GM18861 (cell line): ENCODE measurements around the gene DLL1.
"Not testable (repeated sequence)": the region's sequence is repeated elsewhere in the genome, so short reads cannot be mapped to it uniquely, and the experiment has no call there.

Experiments
- ATAC-seq: cut with Tn5 transposase; IDR thresholded peaks from one replicate; pipeline ENCODE4 v1.9.1; 2021; ENCODE audit not compliant: unreplicated experiment

Gene DLL1

DNA sequence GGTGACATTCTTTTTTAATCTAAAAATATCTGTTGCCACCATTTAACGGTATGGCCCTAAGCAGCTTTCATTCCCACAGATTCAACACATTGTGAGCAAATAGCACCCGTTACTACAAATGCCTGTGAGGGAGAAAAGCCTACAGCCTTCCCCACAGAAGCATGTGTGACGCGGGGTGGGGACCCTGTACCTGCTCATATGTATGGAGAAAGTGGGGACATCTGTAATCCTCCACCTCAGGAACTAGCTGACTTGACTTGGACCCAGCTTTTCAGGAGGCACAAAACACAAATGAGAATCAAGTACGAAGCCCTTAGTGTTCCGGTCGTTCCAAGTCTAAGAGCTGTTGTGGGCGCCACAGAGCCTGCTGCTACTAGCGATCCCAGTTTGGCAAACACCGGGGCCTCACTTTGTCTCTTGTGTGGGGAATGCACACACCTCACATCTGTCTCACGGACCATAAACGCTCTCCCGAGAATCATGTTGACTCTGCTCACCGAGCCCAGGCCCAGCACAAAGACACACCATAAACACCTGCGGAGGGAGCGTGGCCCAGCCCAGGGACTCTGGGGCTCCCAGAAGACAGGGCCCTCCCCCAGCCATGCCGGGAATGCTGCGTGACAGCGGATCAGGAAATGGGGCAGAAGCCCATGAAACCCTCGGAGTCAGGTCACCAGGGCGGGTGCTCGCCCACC, 21.6 kb downstream of the DLL1 start:
- no peak for ATAC-seq

DNA sequence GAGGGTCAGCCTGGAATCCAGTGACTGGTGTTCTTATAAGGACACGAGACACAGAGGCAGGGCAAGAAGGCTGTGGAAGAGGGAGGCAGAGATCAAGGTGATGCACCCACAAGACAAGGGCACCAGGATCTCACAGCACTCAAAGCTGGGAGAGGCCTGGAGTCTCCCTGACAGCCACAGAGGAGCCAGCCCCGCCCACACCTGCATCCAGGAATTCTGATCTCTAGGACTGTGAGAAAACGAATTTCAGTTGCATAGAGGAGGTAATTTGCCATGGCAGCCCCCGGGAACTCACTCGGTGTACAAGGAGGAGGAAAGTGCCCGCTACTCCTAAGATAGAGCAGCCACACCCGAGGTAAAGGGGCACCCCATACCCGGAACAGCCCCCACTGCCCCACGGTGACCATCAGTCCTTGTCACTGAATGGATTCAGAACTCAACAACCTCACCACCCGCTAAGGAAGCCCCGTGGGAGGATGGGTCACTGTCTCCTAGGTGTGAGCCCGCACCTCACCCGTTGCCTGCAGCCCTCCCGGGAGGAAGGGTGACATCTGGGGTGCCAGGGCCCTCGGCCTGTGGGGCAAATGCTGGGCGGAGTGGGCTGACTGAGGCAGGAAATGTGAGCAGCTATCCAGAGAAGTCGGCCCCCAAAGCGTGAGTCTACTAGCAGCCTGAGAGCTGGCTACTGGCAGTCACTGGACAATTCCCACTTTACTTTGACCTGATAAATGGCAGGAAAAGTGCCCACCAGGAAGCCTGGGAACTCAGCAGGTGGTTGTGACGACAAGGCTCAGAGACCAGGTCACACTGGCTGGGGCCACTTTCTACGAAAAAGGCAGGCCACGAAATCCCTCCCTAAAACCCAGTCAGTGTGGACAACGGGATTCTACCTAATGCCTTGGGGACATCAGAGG, 22.4 kb downstream of the DLL1 start:
- ATAC-seq = no peak

DNA sequence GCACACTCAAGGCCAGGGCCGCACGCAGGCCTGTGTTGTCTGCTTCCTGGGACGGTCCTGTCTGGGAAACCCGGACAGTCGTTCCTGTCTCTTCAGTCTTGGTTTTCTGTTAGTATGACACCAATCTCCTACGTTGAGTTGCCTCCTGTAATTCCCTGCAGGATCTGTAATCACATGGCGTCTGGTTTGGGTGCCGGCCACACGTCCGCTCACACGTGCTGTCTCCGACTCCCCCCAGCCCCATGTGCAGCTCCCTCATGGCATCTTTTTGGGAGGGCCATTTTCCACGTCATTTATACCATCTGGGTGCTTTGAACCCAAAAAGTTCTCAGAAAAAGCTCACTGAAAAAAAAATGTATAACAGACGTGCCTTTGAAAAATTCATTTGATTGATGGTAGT, 23.2 kb downstream of the DLL1 start:
- no peak for ATAC-seq

DNA sequence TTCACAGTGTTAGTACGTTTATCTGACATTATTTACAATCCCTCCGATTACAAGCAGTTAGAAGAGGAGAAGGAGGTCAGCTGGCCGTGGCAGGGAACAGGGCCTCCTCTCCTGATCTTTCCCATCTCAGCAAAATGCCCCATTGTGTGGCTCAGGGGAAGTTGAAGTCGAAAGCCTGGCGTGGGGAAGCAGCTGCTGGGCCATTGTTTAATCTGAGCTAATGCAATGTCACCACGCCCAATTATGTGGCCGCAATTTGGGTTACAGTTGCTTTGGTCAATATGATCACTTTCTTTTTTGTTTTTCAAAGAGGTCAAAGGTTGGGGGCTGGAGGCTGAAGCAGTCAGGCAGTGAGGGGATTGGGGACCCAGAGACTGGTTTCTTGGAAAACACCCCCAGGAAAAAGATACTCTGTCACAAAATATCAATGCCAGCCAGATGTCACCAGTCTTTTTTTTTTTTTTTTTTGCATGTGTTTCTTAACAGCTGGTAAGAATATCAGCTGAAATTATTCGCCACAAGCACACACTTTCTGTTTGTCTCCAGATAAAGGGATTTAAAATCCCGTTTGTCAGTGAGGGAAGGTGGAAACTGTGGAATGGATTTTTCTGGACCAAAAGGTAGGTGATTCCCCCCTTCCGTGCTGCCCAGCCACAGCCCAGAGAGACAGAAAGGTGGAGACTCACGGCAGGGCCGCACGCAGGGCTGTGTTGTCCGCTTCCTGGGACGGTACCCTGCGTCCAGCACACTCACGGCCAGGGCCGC, 24.6 kb downstream of the DLL1 start:
- ATAC-seq = no peak

DNA sequence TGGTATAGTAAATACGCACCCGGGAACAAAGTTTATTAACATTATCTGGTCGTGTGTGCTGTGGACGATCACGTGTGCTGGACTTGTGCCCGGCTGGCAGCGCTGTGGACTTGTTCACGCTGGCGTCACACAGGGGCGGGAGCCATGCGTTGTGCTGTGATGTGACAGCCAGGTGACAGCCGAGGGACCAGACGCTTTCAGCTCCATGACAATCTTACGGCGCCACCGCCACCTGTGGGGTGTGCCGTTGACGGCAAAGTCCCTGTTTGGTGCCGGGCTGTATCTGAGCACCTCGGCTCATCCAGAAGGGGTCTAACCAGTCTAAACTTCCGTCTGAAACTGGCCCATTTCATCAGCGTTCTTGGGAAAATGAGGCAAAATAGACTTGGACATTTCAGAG, 25.2 kb downstream of the DLL1 start:
- no peak for ATAC-seq

DNA sequence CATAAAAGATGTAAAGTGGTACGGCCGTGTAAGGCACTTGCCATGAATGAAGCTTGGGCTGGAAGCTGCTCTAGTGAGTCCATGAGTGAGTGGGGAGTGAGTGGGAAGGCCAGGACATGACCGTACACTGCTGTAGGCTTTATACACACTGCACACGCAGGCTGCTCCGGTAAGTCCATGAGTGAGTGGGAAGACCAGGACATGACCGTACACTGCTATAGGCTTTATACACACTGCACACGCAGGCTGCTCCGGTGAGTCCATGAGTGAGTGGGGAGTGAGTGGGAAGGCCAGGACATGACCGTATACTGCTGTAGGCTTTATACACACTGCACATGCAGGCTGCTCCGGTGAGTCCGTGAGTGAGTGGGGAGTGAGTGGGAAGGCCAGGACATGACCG, 26.2 kb downstream of the DLL1 start:
- not testable (repeated sequence) for ATAC-seq

DNA sequence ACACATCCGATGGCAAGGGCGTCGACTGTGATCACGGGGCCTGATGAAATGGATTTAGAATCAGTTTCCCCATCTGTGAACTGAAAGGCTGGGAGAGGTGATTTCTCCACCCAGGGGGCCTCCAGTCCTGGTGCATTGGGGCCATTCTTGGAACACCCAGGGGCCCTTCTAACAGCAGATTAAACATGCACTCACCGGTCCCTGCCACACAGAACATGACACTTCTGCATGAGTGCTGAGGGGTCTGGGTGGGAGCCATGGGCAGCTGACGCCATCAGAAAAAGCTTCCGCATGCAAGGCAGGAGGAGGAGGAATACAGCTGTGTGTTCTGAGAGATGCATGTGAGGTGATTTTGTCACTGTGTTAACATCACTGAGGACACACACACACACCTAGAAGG, 26.8 kb downstream of the DLL1 start:
- no peak for ATAC-seq

DNA sequence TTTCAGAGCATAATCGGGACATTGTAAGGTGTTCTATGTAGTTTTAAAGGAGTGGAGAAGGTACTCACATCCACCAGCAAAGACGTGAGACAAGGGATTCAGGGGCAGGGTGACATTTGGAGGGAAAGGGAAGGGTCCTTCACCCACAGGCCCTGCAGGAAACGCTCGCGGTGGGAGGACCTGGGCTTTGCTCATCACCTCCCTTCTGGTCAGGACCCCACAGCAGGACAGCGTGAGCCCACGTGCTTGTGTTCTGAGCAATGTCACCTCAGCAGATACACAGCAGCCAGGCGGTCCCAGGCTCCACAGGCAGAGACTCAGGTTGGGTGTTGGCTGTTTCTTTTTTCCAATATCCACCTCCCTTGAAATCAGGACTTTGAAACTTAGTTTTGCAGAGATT, 27.5 kb downstream of the DLL1 start:
- no peak for ATAC-seq

DNA sequence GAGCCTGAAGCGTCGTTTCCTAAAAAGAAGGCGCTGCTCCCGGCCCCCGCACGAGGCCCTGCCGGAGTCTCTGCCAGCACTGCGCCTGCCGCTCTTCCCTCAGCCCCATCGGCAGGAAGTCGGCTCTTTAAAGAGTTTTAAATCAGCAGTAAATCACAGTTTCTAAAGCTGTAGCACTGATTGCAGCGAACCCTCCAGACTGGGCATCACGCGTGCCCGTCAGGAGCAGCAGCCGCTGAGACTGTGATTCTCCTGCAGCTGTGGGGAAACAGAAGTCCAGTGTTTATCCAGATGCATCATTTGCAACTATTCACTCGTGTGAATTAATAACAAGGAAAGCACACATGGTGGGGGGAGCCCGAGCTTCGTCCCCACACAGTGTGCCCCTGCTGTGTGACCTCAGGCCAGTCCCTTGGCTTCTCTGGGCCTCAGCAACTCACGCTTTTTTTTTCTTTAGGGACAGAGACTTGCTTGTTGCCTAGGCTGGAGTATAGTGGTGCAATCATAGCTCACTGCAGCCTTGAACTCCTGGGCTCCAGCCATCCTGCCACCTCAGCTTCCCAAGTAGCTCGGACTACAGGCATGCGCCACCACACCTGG, 28.3 kb downstream of the DLL1 start:
- no peak for ATAC-seq

DNA sequence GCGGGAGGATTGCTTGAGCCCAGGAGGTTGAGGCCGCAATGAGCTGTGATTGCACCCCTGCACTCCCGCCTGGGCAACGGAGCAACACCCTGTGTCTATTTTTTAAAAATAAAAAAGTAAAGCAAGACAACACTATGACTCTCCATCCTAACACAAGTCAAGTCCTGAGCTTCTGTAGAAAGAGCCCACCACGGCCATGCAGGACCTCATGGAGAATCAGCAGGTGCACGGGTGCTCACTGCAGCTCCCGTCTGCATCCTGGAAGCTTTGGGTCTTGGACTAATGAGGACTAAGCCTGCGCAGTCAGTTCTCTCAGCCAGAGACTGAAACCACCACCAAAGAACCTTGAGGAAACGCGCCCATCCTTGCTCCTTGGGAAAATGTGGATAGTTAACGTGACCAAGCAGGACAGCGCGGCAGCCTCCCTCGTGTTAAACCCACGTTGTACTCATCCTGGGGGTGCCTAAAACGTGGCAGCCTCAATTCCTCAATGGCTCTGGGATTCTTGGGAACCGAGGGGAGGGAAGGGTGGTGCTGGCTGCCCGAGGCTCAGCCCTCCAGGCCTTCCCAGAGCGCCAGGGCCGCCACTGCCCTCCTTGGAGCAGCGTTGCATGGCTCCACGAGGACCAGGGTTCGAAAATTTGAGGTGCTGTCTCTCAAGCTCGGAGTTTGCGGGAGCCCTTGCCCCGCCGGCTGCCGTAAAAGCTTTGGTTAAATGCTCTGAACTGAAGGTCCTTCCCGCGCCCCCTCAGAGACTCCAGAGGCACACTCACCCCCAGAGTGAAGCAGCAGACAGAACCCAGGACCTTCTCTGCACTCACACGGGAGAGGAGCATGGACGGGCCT, 29.0 kb downstream of the DLL1 start:
- ATAC-seq = no peak

DNA sequence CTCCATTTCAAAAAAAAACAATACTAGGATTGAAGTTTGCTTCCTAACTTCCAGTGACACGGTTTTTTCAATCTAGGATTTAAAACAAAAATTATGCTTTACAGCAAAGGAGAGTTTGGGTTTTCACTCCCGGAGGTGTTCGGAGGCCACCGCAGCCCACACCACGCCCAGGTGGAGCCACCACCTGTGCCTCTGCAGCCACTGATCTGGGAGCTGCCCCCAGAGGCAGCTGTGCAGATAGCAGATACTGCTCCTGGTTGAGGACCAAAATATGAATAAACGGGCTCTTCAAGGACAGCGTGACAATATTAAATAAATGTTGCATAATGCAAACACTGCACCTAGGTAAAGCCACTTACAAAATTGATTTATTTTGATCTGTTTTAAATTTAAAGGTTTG, 30.2 kb downstream of the DLL1 start:
- no peak for ATAC-seq

DNA sequence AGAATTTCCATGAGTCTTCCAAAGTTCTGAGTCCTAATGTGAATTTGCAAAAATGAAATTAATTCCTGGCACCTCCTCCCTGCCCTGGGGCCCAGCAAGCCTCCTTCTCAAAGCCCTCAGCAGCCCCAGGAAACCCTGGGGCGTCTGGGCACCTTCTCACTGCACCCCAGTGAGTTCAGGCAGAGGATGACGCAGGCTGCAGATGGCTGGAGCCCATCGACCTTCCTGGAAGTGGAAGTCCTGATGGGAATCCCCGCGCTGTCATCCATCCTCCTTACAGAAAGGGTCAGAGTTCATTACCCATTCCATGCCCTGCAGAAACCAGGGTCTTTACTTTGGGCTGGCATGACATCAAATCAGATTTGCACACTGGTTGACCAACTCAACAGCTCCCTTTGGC, 31.6 kb downstream of the DLL1 start:
- no peak for ATAC-seq

DNA sequence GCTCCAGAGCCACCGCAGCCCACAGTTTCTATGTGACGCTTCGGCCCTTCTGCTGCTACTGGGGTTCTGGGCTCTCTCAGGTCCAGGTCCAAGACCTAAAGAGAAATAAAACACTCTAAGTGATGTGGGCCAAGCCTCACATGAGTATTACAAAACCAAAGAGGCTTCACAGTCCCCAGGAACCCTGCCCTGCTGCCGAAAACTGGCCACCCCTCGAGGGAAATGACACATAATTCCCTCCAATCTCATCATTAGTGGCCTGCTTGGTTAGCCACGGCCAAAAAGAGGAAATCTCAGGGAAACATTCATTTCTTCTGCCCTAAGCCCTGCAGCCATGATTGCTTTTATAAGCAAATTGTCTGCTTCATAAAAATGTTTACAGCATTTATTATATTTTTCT, 32.5 kb downstream of the DLL1 start:
- ATAC-seq = no peak

DNA sequence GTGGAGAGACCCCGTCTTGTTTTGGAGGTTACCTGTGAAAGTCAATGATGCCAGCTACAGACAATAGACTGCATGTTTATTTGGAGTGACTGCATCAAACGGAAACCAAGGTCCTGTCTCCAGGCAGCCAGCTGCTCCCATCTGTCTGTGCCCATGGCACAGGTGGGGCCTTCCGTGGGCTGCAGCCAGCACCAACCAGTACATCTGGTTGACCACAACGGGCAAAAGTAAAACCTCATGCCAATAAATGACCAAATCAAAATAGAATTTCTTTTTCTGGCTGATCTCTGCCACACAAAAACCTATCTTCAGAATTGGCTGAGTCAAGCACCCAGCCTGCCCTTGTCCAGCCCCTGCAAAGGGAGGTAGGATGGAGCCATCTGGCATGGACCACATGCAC, 33.5 kb downstream of the DLL1 start:
- no peak for ATAC-seq

DNA sequence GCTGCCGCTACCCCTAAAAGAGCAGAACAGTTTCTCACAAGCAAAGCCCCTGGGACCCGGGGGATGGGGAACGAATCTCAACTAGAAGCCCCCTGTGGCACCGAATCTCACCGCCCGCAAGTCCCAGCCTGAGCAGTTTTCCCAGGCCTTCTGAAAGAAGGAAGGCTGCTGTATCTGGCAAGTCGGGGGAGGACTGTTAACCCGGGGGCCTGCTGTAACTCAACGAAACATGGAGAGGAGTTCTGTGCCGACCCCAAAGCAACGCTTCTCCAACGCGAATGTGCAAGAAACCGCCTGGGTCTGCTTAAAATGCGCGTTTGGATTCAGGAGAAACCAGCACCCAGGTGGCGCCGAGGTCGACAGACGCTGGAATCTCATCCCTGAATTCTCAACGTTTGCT, 34.2 kb downstream of the DLL1 start:
- no peak for ATAC-seq

DNA sequence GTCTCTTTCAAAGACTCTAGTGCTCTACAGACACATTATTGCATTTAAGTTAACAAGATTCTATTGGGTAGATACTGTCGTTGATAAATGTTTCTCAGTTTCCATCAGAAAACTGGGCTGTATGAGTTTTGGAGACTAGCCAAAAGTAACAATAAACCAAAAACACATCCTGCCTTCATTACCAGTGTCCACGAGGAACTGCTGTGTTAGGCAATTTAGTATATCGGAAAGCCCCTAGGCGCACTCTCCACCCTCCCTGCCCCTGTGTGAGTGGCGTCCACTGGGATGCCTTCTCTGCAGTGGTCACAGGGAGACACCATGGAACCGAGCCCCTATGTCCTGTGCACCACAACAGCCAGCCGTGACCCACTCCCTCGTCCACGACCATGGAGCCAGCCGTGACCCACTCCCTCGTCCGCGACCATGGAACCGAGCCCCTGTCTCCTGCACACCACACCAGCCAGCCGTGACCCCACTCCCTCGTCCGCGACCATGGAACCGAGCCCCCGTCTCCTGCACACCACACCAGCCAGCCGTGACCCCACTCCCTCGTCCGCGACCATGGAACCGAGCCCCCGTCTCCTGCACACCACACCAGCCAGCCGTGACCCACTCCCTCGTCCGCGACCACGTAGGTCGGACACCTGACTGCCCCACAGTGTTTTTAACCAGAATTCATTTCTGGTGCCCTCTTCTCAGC, 35.3 kb downstream of the DLL1 start:
- no peak for ATAC-seq

DNA sequence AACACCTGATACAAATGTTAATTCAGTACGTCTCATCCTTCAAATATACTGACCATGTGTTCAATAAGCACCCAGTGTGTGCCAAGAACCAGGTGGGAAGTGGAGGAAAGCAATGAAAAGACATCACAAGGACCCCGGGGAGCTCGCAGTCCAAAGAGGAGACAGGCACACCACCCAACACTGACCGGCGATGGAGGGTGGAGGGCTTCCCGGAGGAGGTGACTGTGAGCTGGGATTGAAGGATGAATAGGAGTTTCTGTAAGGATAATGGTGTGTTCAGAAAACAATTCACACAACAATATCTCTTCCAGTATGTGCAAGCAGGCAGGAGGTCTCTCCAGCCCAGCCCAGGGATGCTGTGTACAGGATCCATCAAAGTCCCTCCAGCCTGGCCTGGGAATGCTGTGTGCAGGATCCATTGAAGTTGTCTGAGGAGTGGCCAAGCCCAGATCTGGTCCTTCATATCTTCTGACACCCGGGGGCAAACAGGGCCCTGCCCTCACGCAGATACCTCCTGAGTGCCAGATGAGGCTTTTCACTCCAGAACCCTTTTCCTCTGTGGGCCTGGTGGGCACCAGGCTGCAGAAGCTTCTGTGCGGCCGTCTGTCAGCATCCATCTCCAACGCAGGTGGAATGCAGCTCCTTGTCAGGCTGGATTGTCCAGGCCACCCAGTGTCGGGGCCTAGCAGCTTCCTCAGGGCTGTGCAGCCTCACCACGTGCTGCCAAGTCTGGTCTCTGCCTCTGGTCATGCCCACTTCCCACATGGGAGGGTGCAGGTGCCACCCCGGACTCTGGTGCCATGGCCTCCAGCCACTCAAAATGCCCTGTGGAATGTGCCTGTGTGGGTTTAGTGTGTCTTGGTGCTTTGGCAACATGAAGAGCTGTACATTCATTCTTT, 36.3 kb downstream of the DLL1 start:
- no peak for ATAC-seq

DNA sequence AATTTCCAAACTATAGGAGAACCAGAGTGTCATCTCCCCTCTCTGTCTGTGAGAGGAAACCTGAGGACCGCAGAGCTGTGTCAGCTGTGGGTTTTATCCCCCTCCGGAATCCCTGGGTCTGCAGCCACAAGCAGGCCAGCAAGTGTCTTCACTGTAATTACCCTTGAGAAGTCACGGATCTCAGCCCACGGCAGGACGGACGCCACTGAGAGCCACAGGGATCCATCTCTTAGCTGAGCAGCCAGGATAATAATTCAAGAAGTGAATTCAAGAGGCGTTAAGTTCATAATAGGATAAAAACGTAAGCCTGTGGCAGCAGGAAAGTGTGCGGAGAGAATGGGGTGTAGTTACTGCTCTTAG, 37.0 kb downstream of the DLL1 start:
- ATAC-seq = no peak
